Astrocyte of the spinal cord (primary cell): ENCODE data around the gene KRT9.
A peak's percentile ranks its signal among the peaks of the same experiment; 100 is the strongest.
"Not testable (repeated sequence)": the region's sequence is repeated elsewhere in the genome, so short reads cannot be mapped to it uniquely, and the experiment has no call there.

Source experiments
- DNase-seq: peaks from one replicate; pipeline ENCODE4 v3.0.0; 2011; ENCODE audit warnings: low read depth, low spot score
- H3K4me3 ChIP-seq: 2 replicates; pipeline ENCODE4 v1.5.1; 2011; ENCODE audit warnings: low read depth, mild to moderate bottlenecking, low read length, moderate library complexity
- in situ Hi-C: cut with HindIII; loops from 2 replicates; pipeline ENCODE4 v1.10.0; 2017; ENCODE audit warnings: low sequenced_read_pairs
- TF ChIP-seq, protein P1 (sequence below): IDR thresholded peaks from 2 replicates; pipeline ENCODE4 v1.5.1; 2012; ENCODE audit warnings: low read depth, mild to moderate bottlenecking, low read length, inconsistent platforms

KRT9 gene

DNA sequence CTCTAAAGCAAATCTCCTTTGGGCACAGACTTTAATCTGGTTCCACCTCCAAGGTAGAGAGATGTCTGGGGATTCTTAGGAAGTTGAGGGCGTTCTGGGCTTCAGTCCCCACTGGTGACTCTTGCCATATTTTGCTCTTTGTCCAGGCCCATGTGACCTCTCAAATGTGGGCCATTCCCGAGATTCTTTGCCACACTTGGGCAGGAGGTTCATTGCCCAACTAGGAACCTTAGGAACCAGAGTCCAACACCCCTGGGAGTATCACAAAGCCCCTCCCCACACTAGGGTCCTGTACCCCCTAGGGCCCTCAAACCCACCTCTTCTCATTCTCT lies 8.4 kb upstream of the KRT9 start:
- H3K4me3 ChIP-seq: no peak overlapping the region
- TF ChIP-seq, protein P1, sequence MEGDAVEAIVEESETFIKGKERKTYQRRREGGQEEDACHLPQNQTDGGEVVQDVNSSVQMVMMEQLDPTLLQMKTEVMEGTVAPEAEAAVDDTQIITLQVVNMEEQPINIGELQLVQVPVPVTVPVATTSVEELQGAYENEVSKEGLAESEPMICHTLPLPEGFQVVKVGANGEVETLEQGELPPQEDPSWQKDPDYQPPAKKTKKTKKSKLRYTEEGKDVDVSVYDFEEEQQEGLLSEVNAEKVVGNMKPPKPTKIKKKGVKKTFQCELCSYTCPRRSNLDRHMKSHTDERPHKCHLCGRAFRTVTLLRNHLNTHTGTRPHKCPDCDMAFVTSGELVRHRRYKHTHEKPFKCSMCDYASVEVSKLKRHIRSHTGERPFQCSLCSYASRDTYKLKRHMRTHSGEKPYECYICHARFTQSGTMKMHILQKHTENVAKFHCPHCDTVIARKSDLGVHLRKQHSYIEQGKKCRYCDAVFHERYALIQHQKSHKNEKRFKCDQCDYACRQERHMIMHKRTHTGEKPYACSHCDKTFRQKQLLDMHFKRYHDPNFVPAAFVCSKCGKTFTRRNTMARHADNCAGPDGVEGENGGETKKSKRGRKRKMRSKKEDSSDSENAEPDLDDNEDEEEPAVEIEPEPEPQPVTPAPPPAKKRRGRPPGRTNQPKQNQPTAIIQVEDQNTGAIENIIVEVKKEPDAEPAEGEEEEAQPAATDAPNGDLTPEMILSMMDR: no peak
- no peak for DNase-seq
- in situ Hi-C loops: no loop called here

DNA sequence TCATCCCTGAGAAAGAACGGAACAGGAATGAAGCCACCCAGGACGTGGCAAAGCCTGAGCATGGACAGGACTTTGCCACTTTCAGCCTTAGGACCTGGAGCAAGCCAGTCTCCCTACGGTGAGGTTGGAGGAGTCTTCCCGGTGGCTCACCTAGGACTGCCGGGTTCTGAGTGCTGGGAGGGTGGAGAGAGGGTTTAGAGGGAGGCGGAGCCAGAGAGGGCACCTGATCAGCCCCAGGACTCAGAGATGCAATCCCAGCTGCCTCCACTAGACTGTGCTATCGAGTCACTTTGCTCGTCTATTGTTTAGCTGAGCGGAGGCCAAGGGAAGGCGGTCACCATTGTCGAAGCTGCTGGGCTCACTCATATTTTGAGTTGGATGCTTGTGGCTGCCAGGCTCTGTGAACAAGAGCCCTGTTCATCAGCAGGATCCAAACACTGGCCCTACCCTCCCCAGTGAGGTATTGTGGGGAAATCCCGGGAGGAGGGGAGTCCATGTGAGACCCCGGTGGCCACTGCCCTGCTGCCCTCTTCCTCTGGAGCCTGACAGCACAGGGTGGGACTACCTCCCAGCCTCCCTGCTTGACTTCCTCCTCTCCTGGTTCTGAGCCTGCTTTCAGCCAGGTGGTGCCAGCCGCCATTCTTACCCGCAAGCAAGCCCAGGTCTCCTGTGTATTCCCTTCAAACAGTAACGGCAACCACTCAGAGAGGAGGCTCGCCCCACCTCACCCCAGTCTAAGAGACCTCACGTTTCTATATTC lies 7.8 kb upstream of the KRT9 start:
- H3K4me3 ChIP-seq: no peak overlapping the region
- TF ChIP-seq, protein P1: peak; percentile 89
- peak; percentile 67 for DNase-seq
- in situ Hi-C loops: no loop called here

DNA sequence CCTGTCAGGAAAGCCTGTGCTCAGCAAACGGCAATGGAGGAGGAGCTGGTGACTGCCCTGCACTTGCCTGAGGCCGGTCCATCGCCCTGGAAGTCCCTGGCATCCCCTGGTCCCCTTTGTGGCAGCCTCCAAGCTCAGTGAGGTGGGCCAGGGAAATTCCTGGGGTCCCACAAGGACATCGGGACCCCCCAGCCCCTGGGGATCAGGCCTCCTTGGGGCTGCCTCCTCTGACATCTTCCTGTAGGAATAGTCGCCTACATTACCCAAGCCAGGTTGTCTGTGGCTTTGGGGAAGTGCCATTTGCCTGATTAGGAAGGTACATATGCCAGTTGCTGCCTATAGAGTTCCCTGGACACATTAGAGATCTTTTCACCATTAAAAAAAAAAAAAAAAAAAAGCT lies 7.1 kb upstream of the KRT9 start:
- no peak for DNase-seq
- in situ Hi-C loops: no loop called here
- TF ChIP-seq, protein P1: no peak
- H3K4me3 ChIP-seq: no peak overlapping the region

DNA sequence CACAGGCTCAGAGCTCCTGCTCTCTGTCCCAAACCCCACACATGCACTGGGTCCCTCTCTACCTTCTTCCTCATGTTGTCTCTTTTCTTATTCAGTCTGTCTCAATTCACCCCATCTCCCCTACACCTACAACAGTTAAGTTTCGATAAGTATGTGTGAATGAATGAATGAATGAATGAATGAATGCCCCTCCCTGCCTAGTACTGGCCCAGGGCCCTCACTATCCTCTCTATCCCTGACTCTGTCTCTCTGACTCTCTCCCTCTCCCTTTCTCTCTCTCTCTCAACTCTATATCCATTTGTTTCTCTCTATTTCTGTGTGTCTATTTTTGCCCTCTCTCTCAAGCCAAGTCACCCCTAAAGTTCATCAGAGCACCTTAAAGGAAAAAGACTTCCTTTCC lies 6.7 kb upstream of the KRT9 start:
- H3K4me3 ChIP-seq: no peak overlapping the region
- TF ChIP-seq, protein P1: no peak
- in situ Hi-C loops: no loop called here
- DNase-seq: no peak

DNA sequence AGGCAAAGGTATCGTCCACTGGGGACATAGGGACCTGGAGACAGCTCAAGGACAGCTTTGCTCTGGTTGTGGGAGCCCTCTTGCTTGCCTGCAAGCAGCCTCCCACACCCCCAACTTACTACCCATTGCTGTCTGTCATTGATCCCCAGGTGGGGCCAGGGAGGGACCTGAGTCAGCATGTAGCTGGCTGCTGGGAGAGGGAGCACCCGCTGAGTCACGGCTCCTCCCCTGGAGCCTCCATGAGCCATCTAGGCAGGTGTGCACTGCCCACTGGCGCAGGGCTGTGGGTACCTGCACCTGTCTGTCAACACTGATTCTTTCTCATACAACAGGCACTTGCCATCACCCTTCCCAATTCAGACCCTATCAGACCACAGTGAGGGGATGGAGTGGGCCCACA lies 4.9 kb upstream of the KRT9 start:
- in situ Hi-C loops, DNase-seq, H3K4me3 ChIP-seq: not testable (repeated sequence)

DNA sequence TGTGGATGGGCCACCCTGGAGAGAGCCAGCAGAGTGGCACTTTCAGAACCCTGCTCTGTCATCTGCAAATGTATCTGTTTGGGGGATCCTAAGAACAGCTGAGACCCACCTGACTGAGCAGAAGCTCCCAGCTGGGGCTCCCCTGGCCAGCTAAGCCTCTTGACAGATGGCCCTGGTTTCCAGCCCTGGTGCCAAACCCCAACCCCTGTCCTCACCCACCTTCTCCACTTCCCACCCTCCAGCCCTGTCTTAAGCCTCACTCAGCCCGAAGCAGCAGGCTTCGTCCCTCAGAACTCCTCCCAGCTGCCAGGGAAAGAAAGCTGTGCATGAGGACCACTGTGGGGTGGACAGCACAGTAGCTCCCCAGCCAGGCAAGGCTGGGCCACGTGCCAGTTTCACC lies 3.5 kb upstream of the KRT9 start:
- TF ChIP-seq, protein P1: no peak
- no peak for DNase-seq

DNA sequence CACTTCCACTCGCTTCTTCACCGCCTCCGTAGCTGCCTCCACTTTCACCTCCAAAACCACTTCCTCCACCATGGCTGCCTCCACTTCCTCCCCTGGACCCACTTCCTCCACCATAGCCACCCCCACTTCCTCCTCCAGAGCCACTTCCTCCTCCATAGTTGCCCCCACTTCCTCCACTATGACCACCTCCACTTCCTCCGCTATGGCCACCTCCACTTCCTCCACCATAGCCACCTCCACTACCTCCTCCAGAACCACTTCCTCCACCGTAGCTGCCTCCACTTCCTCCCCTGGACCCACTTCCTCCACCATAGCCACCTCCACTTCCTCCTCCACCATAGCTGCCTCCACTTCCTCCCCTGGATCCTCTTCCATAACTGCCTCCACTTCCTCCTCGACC lies 4.5 kb downstream of the KRT9 start:
- TF ChIP-seq, protein P1: no peak
- no peak for DNase-seq
- H3K4me3 ChIP-seq: no peak overlapping the region
- in situ Hi-C loops: no loop called here

More for the DNA sequence above, 3.5 kb upstream of the KRT9 start:
- no peak overlapping the region for H3K4me3 ChIP-seq
- in situ Hi-C loops: no loop called here
